NCI-H1694 treated with DMSO at 0.1 percent for 48 hours (cell line): ENCODE measurements around the gene RPL10A.

Experiments
- DNase-seq: peaks from one replicate; lab custom pipeline; 2025; lab: John Stamatoyannopoulos, UW

Gene RPL10A

GRCh38 chr6:35448191-35448590, 20.0 kb upstream of the RPL10A start:
- peak; percentile 42 for DNase-seq

DNA sequence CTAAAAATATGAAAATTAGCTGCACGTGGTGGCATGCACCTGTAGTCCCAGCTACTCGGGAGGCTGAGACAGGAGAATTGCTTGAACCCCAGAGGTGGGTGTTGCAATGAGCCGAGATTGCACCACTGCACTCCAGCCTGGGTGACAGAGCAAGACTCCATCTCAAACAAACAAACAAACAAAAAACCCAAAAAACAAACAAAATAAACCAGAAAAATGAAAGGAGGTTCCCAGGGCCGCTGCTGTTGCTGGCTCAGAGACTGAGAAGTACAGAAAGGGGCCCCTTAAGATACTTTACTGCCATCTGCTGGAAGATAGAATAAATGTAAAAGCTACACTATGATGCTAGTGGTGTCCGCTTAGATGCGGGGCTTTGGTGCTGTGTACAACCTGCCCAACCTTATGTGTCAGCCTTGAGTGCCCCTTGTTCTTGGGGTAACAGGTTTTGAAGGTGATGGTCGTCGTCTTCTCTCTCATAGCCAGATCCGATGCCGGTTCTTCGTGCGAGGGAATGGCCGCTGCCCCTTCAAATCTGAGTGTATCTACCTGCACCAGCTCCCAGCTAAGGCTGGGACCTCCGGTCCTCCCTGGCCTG, 18.8 kb upstream of the RPL10A start:
- peak; percentile 77 for DNase-seq

- no peak for DNase-seq
Measured at GRCh38 chr6:35451354-35452182, 16.6 kb upstream of the RPL10A start.

- DNase-seq = peak; percentile 38
Measured at GRCh38 chr6:35452183-35453090, 15.8 kb upstream of the RPL10A start, which contains the start of gene FANCE. Gene FANCE, plus strand, starts transcription at chr6:35452338. Its CDS starts 208 bp downstream, at chr6:35452546.

DNA sequence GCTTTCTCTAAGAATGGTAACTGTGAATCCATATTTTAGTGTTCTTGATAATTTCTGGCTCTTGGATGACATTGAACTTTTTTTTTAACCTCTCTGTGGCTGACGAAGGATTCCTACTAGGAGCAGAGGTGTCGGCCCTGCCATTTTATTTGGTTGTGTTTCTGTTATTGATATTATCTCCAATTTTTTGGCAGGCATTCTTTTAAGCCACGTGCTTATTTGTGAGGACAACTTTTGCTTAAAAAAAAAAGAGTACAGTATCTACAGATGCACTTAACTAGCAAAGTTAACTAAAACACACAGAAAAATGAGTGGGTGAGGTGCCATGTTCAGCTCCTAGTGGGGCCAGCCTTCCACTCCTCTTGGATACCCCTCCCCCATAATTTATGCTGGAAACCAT, 15.0 kb upstream of the RPL10A start:
- DNase-seq = no peak

- DNase-seq = no peak
Measured at GRCh38 chr6:35454391-35455110, 13.7 kb upstream of the RPL10A start.

DNA sequence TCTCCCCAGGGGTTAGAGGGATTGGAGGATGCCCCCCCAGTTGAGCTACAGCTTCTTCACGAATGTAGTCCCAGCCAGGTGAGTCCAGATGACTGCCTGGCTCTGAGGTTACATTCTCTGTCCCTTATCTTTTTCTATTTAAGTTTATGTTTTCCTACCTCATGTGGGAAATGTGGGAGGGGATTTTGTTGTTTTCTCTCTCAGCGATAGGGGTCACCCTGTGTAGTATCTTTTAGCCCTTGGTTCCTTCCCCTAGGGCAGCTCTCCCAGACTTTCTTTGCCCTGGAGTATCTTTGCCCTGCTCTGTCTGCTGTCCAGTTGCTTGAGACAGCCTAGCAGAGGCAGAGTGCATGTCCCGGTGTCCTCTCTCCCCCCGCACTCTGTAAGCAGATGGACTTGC, 10.3 kb upstream of the RPL10A start:
- DNase-seq = no peak

DNA sequence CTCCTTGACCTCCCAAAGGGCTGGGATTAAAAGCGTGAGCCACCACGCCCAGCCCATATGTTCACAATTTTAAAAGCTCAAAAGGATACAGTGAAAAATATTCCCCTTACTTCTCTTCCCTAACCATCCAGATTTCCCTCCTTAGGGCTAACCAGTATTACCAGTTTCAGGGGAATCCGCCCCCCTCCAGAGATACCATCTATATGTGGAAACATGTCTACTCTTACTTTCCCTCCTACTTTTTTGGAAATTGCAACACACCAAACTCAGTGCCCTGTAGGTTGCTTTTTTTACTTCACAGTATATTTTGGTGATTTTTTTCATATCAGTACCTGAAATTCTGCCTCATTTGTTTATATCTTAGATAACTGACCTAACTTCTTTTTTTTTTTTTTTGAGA, 6.9 kb upstream of the RPL10A start:
- no peak for DNase-seq

DNA sequence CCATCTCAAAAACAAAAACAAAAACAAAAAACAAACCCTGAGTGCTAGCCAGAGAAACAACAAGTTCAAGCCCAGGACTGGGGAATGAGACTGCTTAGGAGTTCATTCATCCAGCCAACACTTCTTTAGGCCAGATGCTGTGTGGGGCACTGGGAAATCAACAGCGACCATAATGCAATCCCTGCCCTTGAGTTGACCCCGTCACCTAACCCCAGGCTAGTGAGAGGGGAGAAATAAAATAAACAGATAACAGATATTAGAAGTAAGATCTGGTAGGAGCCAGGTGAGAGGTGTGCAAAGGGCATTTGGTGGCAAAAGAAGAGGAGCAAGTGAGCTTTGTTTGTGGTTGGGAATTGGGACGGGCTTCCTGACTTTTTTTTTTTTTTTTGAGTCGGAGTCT, 4.9 kb upstream of the RPL10A start:
- DNase-seq = no peak

DNA sequence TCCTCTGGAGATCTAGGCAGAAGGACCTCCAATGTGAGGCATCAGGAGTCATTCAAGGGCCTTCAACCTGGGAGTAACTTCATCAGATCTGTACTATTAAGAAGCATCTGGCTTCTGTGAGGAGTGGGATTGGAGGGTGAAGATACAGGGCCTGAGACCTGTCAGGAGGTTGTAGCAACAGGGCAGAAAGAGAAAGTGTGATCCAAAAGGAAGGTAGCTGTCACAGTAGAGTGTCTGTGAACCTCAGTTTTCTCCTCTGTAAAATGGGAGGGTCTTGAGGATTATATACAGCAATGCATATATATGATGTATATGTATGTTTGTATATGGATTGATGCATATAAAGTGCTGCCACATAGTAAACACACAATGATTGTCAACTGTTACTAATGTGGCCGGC, 2.6 kb upstream of the RPL10A start:
- no peak for DNase-seq

DNA sequence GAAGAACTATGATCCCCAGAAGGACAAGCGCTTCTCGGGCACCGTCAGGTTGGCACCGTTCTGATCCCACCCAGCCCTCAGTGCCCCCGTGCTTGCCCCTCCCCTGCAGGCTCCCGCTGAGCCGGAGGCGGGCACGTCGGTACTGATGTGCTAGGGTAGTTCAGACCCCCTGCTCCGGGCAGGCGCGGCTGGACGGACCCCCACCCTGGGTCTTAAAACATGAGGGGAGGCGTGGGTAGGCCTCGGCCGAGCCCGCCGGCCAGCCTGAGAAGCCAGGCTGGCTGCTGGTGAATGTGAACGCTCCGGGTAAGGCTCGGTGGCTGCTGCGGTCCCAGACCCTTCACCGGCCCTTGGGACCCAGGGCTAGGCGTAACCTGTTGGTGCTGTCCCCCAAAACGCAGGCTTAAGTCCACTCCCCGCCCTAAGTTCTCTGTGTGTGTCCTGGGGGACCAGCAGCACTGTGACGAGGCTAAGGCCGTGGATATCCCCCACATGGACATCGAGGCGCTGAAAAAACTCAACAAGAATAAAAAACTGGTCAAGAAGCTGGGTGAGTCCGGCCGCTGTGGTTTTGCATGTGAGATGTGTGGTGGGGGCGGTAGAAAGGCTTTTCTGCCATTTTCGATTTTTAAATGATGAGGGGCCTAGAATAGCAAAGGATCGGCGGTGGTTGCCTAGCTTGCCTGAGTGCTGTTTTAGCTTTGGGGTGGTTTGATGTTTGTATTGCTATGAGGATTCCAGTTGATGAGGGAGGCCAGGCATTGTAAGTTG, 964 bp downstream of the RPL10A start:
- no peak for DNase-seq

DNA sequence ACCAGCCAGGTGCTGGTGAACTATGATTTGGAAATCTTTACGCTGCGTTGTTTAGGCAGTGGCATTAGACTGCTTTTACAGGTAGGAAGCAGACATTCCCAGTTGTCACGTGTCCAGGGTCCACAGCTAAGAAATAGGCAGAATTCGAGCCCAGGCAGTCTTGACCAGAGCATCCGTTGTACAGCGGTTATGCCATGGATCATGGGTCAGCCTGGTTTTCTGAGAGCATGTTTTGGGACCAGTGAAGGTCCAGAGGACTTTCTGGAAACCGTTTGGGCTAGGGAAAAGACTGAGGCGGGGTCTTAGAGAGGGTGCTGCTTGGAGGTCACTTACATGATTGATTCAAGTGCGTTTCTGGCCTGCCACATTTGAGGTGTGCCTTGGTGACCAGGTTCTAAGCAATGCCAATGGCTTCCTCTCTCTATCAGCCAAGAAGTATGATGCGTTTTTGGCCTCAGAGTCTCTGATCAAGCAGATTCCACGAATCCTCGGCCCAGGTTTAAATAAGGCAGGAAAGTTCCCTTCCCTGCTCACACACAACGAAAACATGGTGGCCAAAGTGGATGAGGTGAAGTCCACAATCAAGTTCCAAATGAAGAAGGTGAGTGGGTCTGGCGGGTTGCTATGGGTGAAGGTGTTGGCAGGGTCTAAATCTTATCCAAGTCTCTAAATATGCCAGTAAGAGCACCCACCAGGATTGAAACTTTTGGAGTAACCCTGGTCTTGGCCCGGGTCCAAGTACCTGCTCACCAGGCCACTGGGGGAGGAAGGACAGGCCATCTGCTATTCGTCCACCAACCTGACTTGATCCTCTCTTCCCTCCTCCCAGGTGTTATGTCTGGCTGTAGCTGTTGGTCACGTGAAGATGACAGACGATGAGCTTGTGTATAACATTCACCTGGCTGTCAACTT, 1.8 kb downstream of the RPL10A start:
- no peak for DNase-seq

DNA sequence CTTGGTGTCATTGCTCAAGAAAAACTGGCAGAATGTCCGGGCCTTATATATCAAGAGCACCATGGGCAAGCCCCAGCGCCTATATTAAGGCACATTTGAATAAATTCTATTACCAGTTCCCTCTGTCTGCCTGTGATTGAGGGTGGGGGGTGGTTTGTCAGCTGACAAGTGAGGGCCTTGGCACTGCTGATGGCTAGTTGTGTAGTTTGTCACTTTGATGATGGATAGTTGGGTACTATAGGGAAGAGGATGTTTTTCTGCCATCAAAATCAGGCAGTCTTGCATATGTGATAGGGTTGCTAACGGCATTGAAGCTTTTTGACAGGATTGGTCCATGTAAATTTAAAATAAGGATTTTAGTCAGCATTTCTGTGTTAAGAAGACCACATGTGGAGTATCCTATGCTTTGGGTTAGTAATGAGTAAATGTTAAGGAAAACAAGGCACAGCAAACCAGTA, 2.5 kb downstream of the RPL10A start:
- no peak for DNase-seq

- DNase-seq = no peak
Measured at GRCh38 chr6:35471836-35472345, 3.7 kb downstream of the RPL10A start.

- no peak for DNase-seq
Measured at GRCh38 chr6:35473075-35473849, 5.1 kb downstream of the RPL10A start.

- no peak for DNase-seq
Measured at GRCh38 chr6:35473850-35474130, 5.6 kb downstream of the RPL10A start.

GRCh38 chr6:35474131-35474941, 6.1 kb downstream of the RPL10A start:
- no peak for DNase-seq

DNA sequence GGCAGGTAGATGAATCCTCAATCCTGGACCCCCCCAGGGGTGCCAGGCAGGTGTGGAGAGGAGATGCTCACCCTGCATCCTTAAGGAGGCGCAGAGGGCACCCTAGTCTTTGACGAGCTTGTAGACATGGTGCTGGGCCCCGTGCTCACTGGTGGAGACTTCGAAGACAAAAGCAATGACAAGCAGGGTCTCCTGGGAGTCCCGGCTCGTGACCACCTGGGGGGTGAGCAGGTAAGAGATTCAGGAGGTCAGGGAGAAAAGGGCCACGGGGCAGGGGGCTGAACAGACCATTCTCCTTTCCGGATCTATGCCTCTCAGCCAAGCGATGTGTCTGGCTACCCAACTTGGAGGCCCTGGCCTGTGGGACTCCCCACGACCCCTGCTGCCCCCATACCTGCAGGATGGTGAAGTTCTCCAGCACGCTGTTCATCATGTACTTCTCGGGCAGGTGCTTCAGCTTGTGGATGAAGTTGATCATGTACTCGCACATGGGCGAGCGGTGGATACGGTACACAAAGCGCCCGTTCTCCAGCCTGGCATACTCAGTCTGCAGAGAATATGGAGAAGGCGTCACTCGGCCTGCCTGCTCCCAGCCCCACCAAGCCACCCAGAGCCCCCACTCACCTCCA, 6.9 kb downstream of the RPL10A start:
- DNase-seq = no peak
